GM19467 (cell line): ENCODE measurements around the gene NDUFV1.
"Not testable (repeated sequence)": the region's sequence is repeated elsewhere in the genome, so short reads cannot be mapped to it uniquely, and the experiment has no call there.

Experiments used
- ATAC-seq: cut with Tn5 transposase; IDR thresholded peaks from one replicate; pipeline ENCODE4 v1.9.1; 2021; ENCODE audit warnings: mild to moderate bottlenecking, moderate library complexity; ENCODE audit not compliant: unreplicated experiment

Gene NDUFV1

DNA sequence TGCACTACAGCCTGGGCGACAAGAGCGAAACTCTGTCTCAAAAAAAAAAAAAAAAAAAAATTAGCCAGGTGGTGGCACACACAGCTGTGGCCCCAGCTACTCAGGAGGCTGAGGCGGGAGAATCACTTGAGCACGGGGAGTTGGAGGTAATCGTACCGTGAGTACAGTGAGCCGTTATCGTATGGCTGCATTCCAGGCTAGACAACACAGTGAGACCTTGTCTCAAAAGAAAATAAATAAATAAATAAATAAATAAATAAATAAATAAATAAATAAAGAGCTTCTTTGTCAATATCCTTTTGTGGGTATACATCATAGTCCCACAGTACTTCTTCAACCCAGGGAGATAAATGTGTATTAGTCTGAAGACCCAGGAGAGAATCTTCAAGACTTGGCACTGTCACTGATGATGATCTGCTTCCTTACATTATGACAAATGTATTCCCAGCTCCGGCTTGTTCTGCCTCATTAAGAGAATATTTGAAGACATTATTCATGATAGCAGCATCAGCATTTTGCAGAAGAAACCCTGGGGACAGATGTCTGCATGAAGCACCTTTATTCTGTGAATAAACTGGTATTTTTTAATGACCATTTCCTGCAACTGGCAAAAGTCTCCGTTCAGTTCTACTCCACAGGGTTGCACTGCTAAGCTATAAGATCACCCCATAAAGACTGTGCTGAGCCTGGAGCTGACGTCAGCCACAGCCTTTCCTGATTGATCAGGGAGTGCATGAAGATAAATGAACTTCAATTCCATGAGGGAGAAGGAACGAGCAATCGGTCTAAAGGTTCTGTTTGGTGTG, 45.4 kb downstream of the NDUFV1 start:
- no peak for ATAC-seq

DNA sequence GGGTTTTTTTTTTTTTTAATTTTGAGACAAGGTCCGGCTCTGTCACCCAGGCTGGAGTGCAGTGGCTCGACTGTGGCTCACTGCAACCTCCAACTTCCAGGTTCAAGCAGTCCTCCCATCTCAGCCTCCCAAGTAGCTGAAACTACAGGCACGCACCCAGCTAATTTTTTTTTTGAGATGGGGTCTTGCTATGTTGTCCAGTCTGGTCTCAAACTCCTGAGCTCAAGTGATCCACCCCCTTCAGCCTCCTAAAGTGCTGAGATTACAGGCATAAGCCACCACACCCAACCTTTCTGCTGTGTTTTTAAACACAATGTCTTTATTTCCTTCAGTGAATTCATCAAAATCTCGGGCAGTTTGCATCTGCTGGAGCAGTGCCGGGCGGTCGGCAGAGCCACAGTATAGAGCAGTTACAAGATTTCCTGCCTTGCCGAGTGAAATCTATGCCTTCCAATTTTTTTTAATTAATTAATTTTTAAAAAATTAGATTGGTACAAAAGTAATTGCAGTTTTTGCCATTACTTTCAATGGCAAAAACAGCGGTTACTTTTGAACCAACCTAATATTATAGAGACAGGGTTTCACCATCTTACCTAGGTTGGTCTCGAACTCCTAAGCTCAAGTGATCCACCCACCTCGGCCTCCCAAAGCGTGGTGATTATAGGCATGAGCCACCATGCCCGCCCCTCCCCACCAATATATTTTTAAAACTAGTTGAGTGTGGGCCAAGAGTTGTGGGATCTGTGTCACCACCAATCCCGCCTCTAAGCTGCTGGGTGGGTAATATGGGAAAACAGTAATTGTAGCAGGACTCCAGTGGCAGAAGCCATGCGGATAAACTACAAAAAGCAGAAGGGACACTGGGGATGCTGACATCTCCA, 46.5 kb downstream of the NDUFV1 start:
- no peak for ATAC-seq

DNA sequence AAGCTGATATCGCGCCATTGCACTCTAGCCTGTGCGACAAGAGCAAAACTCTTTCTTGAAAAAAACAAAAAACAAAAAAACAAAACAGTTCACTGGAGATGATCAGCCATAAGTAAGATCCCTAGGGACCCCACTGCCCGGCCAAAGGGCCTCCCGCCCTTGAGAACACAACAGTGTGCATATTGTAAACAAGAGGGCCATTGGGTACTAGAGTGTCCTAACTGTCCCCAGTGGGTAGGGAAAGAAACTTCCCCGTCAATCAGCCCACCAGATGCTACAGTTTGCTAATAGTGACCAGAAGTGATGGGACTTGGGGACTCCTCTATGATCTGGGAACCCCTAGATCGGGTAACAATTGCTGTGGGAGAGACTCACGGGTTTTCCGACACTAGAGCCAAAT, 47.5 kb downstream of the NDUFV1 start:
- ATAC-seq: no peak

DNA sequence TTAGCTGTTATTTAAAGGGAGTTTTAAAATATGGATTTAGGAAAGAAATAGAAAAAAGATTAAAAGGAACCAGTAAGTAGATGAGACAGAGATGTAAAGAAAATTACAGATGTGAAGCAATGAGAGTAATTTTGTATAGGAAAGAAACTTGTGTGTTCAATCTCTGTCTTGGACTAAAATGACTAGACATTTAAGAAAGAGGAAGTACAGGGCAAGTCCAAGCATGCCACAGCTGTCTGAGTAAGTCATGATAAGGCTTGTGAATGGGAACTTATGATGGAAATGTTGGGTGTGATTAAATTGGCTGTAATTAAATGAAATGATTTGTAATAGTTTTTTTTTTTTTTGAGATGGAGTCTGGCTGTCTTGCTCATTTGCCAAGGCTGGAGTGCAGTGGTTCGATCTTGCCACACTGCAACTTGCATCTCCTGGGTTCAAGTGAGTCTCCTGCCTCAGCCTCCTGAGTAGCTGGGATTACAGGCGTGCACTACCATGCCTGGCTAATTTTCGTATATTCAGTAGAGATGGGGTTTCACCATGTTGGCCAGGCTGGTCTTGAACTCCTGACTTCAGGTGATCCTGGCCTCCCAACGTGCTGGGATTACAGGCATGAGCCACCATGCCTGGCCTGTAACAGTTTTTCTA, 49.7 kb downstream of the NDUFV1 start:
- ATAC-seq: no peak

DNA sequence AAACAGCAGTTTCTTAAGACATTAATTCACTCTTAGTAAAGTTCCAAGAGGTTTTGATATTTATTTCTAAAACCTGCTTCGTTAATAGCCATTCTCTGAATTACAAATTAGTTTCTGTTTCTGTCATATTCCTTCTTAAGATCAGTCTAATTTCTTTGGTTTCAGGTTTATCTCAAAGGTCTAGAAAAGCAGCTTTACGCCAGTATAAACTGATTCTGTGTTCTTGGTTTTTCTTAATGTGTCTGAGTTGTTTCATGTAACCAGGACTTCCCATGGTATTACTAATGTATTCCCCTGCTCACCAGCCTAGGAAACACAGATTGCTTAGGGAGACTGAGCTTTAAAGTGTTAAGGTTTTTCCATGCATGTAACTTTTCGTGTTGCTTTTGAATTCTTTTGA, 50.6 kb downstream of the NDUFV1 start:
- no peak for ATAC-seq

DNA sequence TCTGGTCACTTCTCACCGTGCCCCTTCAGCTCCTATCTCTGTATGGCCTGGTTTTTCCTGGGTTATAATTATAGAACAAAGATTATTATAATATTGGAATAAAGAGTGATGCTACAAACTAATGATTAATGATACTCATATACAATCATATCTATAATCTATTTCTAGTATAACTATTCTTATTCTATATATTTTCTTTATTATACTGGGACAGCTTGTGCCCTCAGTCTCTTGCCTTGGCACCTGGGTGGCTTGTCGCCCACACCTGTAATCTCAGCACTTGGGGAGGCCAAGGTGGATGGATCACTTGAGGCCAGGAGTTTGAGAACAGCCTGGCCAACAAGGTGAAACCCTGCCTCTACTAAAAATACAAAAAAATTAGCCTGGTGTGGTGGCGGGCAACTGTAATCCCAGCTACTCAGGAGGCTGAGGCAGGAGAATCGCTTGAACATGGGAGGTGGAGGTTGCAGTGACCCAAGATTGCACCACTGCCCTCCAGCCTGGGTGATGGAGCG, 53.0 kb downstream of the NDUFV1 start:
- not testable (repeated sequence) for ATAC-seq

DNA sequence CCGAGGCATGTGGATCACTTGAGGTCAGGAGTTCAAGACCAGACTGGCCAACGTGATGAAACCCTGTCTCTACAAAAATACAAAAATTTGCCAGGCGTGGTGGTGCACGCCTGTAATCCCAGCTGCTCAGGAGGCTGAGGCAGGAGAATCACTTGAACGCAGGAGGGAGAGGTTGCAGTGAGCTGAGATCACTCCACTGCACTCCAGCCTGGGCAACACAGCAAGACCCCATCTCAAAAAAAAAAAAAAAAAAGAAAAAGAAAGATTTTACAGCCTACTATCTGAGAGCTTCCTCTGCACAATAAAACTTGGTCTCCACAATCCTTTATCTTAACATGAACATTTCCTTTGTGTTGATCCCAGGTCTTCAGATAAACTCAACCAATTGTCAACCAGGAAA, 54.0 kb downstream of the NDUFV1 start:
- not testable (repeated sequence) for ATAC-seq
